Neutrophil (primary cell): ENCODE data around the gene MAPK1.
"Not testable (repeated sequence)": the region's sequence is repeated elsewhere in the genome, so short reads cannot be mapped to it uniquely, and the experiment has no call there.

Experiments
- H3K27ac ChIP-seq: fragments of 200-600 bp; sonication (generic); 2 replicates; pipeline ENCODE4 v1.5.1; 2016; ENCODE audit warnings: mild to moderate bottlenecking, moderate library complexity
- H3K27me3 ChIP-seq: fragments of 200-600 bp; sonication (generic); 2 replicates; pipeline ENCODE4 v1.6.0; 2016; ENCODE audit warnings: mild to moderate bottlenecking
- H3K36me3 ChIP-seq: fragments of 200-600 bp; sonication (generic); 2 replicates; pipeline ENCODE4 v1.5.1; 2017
- H3K4me1 ChIP-seq, 2 experiments: fragments of 200-600 bp in 1 of 2; sonication (generic) in 1 of 2; 1 replicate in 1 of 2; 2 replicates in 1 of 2; pipeline versions ENCODE4 v1.5.1 to v1.6.1; 2013 to 2016; ENCODE audit warnings: low read depth in 1 of 2, low read length in 1 of 2, mild to moderate bottlenecking in 1 of 2, moderate library complexity in 1 of 2; ENCODE audit not compliant: control insufficient read depth in 1 of 2, insufficient read depth in 1 of 2
- H3K4me3 ChIP-seq, 2 experiments: fragments of 200-600 bp in 1 of 2; sonication (generic) in 1 of 2; 1 replicate in 1 of 2; 2 replicates in 1 of 2; pipeline ENCODE4 v1.5.1; 2013 to 2016; ENCODE audit warnings: low read depth in 1 of 2, low read length in 1 of 2, mild to moderate bottlenecking in 1 of 2, moderate library complexity in 1 of 2
- H3K9me3 ChIP-seq: fragments of 200-600 bp; sonication (generic); 2 replicates; pipeline ENCODE4 v1.5.1; 2016
- CTCF ChIP-seq: fragments of 200-600 bp; sonication (generic); IDR thresholded peaks from 2 replicates; pipeline ENCODE4 v1.5.1; 2016; ENCODE audit warnings: antibody characterized with exemption

Gene MAPK1

GRCh38 chr22:21867528-21868266, at the start of gene MAPK1:
TSS of gene MAPK1 (minus strand) at chr22:21867645. CDS start at chr22:21867440, 205 bp downstream.
- Histone ChIP-seq H3K36me3 (no peaks in the 10 kb centered on the region), H3K27ac (peak within 1 kb of the TSS; percentile 91), H3K9me3 (no peaks in the 10 kb centered on the region), H3K27me3 (no peaks in the 10 kb centered on the region), H3K4me1 (peaks cover 43 to 44% of the 10 kb centered on the region in 2 experiments), H3K4me3 (peak within 1 kb of the TSS; percentile 81 to 92)
- TF ChIP-seq CTCF = peak; percentile 73

- Histone ChIP-seq H3K4me3 (no peak overlapping the region), H3K27ac (no peak overlapping the region), H3K27me3 (no peaks in the 10 kb centered on the region), H3K36me3 (peaks cover 31% of the 10 kb centered on the region), H3K4me1 (no peaks in the 10 kb centered on the region), H3K9me3 (no peaks in the 10 kb centered on the region)
- TF ChIP-seq CTCF = no peak
Observed at GRCh38 chr22:21916309-21916918, 49.0 kb upstream of the MAPK1 start.

- no peak overlapping the region for H3K4me3 ChIP-seq
- peaks cover 24% of the 10 kb centered on the region for H3K36me3 ChIP-seq
- H3K4me1 ChIP-seq = no peaks in the 10 kb centered on the region
- H3K27me3 ChIP-seq = no peaks in the 10 kb centered on the region
- H3K27ac ChIP-seq = no peak overlapping the region
- H3K9me3 ChIP-seq = no peaks in the 10 kb centered on the region
- TF ChIP-seq CTCF = no peak
Observed at GRCh38 chr22:21915624-21916308, 48.3 kb upstream of the MAPK1 start.

- not testable (repeated sequence) for H3K27ac ChIP-seq, H3K4me1 ChIP-seq, H3K36me3 ChIP-seq, H3K27me3 ChIP-seq, H3K4me3 ChIP-seq, H3K9me3 ChIP-seq
Observed at GRCh38 chr22:21914033-21914642, 46.7 kb upstream of the MAPK1 start.

GRCh38 chr22:21910367-21910766, 42.9 kb upstream of the MAPK1 start:
- not testable (repeated sequence) for H3K9me3 ChIP-seq, H3K36me3 ChIP-seq, H3K27me3 ChIP-seq, H3K27ac ChIP-seq, H3K4me1 ChIP-seq, H3K4me3 ChIP-seq

GRCh38 chr22:21909871-21910270, 42.4 kb upstream of the MAPK1 start:
- H3K27me3 ChIP-seq = no peaks in the 10 kb centered on the region
- no peak overlapping the region for H3K4me3 ChIP-seq
- no peak for TF ChIP-seq CTCF
- H3K9me3 ChIP-seq = no peaks in the 10 kb centered on the region
- H3K36me3 ChIP-seq = no peaks in the 10 kb centered on the region
- H3K27ac ChIP-seq = no peak overlapping the region
- no peaks in the 10 kb centered on the region for H3K4me1 ChIP-seq
